Measurements from ENCODE around the gene GPATCH8.
"Not testable (repeated sequence)": the region's sequence is repeated elsewhere in the genome, so short reads cannot be mapped to it uniquely, and the experiment has no call there.

DNA sequence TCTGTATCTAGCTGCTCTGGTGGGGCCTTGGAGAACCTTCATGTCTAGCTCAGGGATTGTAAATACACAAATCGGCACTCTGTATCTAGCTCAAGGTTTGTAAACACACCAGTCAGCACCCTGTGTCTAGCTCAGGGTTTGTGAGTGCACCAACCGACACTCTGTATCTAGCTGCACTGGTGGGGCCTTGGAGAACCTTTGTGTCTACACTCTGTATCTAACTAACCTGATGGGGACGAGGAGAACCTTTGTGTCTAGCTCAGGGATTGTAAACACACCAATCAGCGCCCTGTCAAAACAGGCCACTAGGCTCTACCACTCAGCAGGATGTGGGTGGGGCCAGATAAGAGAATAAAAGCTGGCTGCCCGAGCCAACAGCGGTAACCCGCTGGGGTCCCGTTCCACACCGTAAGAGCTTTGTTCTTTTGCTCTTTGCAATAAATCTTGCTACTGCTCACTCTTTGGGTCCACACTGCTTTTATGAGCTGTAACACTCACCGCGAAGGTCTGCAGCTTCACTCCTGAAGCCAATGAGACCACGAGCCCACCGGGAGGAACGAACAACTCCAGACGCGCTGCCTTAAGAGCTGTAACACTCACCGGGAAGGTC lies 133.7 kb downstream of the GPATCH8 start:
- TF ChIP-seq, protein P1, sequence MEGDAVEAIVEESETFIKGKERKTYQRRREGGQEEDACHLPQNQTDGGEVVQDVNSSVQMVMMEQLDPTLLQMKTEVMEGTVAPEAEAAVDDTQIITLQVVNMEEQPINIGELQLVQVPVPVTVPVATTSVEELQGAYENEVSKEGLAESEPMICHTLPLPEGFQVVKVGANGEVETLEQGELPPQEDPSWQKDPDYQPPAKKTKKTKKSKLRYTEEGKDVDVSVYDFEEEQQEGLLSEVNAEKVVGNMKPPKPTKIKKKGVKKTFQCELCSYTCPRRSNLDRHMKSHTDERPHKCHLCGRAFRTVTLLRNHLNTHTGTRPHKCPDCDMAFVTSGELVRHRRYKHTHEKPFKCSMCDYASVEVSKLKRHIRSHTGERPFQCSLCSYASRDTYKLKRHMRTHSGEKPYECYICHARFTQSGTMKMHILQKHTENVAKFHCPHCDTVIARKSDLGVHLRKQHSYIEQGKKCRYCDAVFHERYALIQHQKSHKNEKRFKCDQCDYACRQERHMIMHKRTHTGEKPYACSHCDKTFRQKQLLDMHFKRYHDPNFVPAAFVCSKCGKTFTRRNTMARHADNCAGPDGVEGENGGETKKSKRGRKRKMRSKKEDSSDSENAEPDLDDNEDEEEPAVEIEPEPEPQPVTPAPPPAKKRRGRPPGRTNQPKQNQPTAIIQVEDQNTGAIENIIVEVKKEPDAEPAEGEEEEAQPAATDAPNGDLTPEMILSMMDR (IDR thresholded peaks at IDR 0.05): not testable (repeated sequence)
- not testable (repeated sequence) for TF ChIP-seq POLR2A, EP300 (IDR thresholded peaks at IDR 0.05)
